Stimulated activated CD8-positive, alpha-beta memory T cell treated with anti-CD3 and anti-CD28 coated beads, Interleukin-4, amount 100 ng/mL, for 4 hours (primary cell): Measurements from ENCODE around the gene ZCCHC7.

Experiments used
- DNase-seq, 2 donors: peaks; one replicate each; pipeline ENCODE4 v3.0.0-alpha.2; 2020; ENCODE audit warnings: low read depth in 2 of 2, low spot score in 1 of 2

ZCCHC7 gene

DNA sequence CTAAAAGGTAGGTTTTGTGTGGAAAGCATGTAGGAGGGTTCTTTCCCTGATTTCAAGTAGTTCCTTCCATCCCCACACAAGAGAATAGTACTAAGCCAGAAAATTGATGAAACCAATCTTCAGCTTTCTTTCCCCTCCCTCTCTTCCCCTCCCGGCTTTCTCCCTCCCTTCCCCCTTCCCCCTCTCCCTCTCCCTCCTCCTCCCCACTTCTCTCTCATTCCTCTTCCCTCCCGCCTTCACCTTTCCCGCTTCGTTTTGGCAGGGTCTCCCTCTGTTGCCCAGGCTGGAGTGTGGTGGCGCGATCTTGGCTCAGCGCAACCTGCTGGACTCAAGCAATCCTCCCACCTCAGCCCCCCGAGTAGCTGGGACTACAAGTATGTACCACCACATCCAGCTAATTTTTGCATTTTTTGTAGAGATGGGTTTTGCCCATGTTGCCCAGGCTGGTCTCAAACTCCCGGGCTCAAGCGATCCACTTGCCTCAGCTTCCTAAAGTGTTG is 85.8 kb downstream of the ZCCHC7 start:
- DNase-seq: no peak

DNA sequence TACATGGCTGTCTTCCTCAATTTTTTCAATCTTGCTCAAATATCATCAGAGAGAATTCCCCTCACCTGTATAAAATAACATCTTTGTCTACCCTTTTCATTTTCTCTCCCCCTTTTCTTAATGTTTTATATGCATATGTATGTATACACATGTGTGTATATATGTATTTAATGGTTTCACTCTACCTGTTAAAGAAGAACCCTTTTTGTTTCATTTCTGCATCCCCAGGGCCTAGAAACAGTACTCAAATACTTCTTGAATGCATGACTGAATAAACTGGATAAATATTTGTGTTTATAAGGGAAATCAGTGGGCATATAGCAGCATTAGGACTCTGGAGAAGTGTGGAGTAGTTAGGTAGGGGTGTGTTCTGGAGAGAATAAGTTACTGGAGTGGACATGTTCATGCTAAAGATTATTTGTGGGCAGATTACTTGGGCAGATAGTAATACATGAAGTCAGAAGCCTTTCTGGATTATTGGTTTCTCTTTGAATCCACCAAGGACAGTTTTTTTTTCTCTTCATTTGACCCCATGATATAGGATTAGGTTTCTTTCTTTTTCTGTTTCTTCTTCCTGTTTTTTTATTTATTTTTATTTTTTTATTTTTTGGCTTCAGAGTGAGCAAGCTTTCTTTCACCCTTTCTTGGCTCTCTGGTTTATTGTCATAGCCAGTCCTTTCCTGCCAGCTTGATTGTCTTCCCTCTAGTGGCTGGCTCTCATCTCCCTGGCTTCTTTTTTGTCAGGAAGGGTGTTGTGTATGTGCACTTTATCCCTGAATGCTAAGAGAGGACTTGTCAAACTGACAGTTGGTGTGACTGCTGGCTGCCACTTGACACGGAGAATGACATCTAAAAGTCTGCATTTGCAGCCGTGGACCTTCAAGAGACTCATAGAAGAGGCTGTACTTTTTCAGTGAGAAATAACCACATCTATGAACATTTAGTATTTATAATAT is 89.3 kb downstream of the ZCCHC7 start:
- no peak for DNase-seq

DNA sequence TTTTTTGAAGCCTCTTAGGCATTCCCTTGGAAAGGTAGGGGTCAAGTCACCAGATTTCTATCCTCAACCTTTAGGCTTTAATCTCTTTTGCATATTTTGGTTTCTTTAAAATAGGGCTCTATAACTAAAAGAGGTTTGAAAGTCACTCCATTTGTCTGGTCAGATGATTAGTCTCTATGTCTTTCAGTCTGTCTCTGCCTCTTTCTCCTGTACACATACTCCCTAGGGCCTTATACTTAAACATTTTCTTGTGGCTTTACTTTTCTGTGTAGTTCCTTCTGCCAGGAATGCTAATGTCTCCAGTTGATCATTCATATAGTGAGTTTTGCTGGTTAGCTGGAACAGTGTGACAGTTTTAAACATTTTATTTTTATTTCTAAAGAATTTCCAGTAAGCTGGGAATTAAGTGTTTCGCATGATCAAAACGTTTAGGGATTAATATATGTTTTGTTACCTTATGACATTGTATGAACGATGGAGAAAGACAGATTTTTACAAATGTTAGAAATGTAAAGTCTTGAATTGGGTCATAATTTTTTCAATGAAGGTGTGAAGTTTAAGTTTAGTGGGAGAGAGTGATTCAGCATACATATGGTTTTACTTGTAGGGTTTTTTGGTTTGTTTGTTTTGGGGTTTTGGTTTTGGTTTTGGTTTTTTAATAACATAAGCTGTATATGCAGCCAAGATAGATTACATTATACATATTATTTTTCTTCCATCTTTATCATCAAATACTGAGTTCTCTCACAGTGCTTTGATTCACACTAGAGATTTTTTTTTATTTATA is 90.6 kb downstream of the ZCCHC7 start:
- DNase-seq: no peak

DNA sequence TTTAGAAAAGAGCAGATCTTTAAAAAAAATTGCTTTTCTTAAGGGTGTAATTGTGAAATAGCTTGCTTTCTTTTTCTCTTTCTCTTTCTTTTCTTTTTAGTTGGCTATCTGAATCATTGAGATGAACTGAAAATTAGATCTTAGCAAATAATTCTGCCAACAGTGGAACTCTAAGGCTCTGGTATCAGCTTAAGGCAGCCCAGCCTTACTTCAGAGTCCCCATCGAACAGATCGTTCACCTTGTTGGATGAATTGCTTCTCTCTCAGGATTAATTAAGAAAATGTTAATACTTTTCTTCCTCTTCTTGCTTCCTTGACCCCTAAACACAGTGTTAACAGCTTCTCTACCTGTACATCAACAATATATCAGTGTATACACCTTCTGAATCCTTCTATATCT is 92.1 kb downstream of the ZCCHC7 start:
- DNase-seq: no peak

DNA sequence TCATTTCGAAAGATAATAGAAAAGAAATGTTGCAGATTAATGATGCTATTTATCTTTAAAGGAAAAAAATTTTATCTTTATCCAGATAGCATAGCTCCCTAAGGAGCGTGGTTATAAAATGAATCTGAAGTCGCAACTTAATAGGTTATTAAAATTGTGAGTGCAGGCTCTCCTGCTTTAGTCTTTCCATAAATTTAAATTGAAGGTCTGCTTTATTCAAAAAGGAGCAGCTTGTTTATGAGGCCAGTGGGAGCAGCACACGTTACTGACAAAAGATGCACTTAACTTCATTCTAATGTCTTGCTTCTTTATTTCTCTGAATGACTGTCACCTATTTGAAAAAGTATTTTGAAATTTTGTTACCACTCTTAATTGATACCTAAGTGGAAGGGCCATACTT is 95.0 kb downstream of the ZCCHC7 start:
- no peak for DNase-seq

DNA sequence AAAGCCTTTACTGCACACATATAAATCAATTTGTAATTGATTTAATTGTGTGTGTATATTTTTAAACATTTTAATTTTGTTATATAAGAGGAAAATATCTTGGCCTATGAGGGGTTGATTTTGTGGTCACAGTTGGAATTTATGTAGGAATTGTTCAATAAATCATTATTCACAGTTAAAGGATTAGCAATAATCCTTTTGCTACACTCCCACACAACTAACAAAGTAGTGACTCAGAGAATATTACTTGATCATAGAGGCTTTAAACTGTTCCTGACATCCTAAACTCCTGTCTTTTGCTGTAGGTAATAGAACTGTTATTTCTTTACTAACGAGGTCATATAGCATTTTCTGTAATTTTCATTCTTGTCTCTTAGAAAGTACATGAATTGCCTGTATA is 95.5 kb downstream of the ZCCHC7 start:
- DNase-seq: no peak

DNA sequence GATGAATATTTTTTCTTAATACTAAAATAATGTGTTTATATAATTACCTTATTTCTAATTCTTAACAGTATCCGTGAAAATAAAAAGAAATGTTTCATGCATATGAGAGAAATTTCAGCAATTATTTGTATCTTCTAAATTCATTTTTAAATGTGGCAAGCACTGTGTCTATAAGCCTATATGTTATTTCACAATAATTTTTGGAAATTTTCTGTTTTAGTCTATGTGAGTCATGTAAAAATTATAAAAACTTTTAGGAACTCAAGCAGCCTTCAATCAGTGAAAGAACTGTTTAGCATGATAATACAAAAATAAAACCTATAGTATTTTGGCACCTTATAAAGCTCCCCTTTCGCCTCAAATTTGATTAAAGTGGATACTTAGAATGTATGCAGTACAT is 96.8 kb downstream of the ZCCHC7 start:
- no peak for DNase-seq

DNA sequence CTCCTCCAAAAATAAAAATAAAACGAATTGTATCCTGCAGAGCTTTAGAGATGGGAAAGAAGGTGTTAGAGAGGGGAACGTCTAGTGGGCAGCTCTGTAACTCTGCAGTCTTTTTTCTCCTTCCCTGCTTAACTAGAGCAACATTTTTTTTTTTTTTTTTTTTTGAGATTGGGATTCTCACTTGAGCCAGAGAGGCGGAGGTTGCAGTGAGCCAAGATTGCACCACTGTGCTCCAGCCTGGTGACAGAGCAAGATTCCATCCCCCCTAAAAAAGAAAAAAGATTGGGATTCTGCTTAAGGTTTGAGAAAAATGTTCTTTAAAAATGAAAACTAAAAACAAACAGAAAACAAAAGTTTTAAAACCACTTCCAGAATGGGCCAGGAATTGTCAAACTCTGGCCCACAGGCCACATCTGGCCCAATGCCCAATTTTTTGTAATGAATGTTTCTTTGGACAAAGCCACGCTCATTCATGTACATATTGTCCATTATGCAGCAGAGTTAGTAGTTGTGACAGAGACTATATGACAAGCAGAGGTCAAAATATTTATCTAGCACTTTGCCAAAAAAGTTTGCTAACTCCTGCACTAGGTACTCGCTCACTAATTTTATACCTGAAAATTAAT is 98.5 kb downstream of the ZCCHC7 start:
- DNase-seq: no peak

DNA sequence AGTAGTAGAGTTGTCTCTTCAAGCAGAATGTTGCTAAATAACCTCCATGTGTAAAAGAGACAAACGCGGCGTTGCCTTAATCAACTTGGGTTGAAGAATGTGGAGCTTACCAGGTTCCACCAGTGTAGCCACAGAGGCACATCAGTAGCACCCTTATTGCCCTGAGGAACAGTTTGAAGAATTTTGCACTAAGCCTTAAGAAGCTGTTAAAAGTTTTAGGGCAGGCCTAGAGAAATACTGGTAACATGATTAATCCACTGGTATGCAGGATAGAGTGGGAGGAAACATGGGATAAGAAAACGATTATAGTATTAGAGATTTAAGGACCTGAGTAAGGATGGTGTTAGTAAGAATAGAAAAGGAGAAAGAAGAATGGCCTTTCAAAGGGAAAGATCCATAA is 100.6 kb downstream of the ZCCHC7 start:
- no peak for DNase-seq

DNA sequence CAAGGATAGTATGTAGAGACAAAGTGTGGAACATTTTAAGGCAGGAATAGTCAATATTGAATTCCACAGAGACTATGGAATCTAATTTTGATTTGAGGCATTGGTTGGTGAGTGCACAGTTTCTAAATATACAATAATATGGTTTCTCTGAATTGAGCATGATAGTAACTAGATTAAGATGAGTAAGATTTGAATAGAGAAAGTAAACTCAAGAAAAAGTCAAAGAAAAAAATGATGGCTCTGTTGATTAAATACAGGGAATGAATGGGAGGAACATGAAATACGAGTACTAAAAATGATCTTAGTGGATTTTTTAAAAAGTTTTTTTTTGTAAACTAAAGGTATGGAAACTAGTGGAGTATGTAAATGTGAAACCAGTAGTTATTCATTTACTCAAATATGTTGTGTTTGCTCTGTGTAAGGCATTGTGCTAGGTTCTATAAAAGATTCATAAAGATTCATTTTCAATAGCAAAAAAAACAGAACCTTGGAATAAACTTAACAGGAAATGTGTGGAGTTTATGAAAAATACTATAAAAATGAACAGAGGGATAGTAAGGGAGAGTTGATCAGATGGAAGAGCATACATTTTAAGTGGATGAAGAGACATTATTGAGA is 101.2 kb downstream of the ZCCHC7 start:
- no peak for DNase-seq

DNA sequence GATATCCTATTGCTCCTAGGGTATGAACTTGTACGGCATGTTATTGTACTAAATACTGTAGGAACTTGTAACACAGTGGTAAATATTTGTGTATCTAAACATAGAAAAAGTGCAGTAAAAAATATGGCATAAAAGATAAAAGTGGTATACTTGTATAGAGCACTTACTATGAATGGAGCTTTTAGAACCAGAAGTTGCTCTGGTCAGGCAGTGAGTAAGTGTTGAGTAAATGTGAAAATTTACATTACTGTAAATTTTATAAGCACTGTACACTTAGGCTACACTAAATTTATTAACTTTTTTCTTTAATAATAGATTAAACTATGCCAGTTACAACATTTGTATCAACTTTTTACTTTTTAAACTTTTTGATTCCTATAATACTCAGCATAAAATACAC is 109.1 kb downstream of the ZCCHC7 start:
- DNase-seq: no peak

DNA sequence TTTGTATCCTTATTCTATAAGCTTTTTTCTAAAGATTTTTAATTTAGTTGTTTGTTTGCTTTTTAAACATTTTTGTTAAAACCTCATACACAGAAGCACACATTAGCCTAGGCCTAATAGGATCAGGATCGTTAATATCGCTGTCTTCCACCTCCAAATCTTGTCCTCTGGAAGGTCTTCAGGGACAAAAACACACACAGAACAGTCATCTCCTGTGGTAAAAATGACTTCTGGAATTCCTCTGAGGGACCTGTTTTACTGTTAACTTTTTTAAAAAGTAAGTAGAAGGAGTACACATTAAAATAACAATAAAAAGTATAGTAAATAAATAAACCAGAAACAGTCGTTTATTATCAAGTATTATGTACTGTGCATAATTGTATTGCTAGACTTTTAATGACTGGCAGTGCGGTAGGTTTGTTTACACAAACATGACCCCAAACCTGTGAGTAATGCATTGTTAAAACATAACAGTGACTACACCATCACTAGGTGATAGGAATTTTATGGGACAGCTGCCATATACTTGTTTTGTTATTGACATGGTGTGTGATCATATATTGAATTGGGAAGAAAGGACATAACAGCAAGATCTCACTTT is 109.6 kb downstream of the ZCCHC7 start:
- DNase-seq: no peak

DNA sequence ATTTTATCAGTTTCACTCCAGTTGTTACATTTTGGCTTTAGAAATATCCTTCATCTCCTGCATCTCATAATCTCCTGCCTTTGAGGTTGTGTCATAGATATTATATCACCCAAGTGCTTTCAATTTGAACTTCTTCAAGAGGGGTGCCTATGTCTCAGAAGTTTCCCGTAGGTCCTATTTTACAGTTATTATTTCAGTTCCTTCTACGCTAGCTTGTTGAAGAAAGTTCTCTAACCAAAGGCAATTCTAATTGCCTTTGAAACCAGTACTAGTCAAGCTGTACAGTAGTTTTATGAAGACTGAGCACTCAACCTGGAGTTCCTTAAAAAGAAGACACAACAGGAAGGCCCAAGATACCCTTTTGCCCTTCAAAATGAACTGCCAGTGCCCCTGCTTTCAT is 116.4 kb downstream of the ZCCHC7 start:
- DNase-seq: no peak

DNA sequence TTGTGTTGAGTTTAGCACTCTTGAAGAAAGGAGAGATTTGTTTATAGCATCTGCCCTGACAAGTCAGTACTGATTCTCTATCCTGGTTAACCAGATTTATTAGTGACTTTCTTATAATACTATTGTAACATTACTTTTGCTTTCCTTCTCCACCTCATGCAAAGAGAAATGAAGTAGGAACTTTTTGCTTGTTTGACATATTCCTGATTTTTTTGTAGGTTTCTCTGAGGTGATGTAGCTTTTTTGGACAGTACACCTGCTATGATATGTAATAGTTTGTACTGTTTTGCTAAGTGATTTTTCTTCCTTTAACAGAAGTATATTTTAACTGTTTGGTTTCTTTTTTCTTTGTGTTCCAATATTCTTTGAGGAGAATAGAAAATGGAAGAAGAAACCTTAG is 117.7 kb downstream of the ZCCHC7 start:
- no peak for DNase-seq

DNA sequence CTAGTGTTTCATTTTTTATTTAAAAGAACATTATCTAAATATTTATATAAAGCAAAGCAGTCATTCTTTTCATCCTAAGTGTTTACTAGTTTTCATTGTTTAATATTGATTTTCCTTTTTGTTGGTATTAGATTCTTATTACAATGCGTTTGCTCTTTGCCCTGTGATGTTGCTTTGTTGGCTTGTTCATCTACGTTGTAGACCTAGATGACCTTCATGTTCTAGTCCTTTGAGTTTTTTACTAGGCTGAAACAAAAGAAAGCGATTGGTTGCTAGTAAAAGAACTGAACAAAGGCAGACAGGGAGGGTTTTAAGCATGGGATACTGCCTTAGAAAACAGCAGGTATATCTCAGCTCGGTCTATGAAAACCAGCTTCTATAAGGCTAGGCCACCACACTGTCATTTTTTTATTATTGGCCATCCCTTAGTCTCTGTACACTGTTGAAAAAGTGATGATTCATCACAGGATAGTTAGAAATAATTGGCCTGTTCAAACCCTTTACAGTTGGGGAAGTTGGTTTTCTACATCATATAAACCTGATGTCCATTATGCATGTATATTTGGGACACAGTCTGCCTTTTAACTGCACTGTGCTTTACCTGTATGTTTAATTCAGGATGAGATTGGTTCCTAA is 119.0 kb downstream of the ZCCHC7 start:
- no peak for DNase-seq

DNA sequence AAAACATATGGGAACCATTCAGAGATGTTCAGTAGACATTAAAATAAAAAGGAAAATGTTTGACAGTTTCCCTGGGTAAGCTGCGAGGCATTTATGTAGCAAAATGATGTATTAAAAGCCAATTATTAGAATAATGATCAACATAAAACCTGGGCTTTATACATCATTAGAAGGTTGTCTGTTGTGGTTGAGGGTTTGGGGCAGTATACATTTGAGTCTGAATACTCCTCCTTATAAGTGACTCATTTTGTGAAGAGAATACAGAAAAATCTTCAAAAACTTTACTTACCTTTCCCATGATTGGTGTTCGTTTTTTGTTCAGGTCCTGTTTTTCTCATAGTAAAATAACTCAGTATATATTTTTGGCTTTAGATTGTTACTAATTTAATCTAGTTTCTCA is 119.5 kb downstream of the ZCCHC7 start:
- DNase-seq: no peak

DNA sequence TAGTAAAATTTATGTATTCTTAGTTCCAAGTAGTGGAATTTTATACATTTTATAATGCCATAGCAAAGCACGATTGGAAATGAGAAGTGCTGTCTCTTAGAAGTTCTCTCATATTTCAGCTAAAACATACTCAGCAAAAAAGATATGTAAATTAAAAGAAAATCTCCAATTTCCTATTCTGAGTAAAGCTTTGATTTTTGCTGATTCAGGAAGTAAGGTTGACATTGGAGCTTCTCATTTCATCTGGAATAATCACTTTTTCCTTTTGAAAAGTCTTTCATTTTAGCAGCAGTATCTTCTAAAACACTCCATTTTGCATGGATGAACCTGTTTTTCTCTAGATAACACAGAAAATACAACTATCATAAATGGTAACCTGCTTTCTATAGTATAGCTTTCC is 121.0 kb downstream of the ZCCHC7 start:
- DNase-seq: no peak

DNA sequence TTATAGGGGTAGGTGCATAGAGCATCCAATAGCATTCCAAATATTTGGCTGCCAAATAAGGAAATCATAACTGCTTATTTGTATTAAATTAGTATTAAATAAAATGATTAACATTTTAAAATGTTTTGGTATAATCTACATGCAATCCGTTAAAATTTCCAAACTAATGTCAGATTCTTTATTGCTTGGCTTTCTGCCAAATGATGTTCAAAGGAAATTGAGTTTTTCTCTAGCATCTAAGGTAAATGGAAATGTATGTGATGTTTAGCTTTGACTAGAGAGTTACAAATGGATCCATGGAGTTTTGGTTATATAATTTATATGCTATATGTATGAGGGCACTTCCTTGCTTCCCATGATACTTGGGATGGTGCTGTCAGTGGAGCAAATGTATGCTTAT is 121.7 kb downstream of the ZCCHC7 start:
- no peak for DNase-seq

DNA sequence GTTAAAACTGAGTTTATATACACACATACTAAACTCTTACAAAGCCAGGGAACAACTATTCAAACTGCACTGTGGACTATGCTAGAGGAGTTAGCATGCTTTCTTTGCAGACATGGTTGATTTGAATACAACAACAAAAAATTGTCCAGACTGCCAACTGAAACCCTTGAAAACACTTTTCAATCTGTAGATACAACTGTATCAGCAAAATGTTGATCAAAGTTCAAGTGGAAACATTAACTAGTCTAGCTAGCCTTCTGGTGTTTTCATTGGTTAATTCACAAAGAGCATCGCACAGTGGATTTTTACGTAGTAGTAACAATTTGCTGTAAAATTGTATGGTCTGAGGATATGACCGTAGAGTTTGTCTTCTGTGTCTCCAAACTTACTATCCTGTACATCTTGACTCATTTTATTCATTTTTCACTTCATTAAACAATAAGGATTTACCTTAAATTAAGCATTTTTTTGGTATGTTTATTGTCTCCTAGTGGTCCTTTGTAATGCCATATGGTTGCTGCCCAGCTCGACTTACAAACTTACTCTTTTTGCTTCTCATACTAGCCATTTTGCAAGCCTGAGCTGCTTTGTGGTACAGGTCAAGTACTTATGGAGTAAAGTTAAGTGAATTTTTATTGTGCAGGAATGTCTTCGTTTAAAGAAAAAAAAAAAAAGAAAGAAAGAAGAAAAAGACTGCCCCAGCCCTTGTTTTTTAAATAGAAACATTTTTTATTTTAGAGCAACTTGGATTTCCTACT is 123.4 kb downstream of the ZCCHC7 start:
- DNase-seq: no peak

DNA sequence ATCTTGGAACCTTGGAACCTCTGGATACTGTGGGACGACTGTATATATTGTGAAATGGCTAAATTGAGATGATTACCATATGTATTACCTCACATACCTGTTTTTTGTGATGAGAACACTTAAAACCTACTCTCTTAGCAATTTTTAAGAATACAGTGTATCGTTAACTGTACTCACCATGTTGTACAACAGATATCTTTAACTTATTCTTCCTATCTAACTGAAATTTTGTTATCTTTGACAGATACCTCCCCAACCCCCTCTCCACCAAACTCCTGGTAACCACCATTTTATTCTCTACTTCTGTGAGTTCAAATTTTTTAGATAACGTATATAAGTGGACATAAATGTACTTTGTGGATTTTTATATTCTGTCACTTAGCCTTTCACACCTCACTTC is 126.5 kb downstream of the ZCCHC7 start:
- DNase-seq: no peak
